HFFc6 (cell line): ENCODE measurements around the gene LSMEM2. TPM values are rescaled to one million over a fixed set of nuclear protein-coding genes. Genes with fewer than 3 reads are reported as not detected.
A peak's percentile ranks its signal among the peaks of the same experiment; 100 is the strongest.

ENCODE experiments used
- DNase-seq: peaks from one replicate; pipeline ENCODE4 v3.0.0-alpha.2; 2018
- H3K27ac Mint-ChIP-seq: 2 replicates; pipeline ENCODE4 v1.8.0; 2020; ENCODE audit warnings: mild to moderate bottlenecking, mixed read lengths
- H3K27me3 Mint-ChIP-seq: 2 replicates; pipeline ENCODE4 v1.8.0; 2021; ENCODE audit warnings: mild to moderate bottlenecking, moderate library complexity, mixed read lengths; ENCODE audit not compliant: insufficient read depth
- H3K36me3 Mint-ChIP-seq: 2 replicates; pipeline ENCODE4 v1.8.0; 2021; ENCODE audit warnings: low read depth, mixed read lengths
- H3K4me1 Mint-ChIP-seq: 2 replicates; pipeline ENCODE4 v1.8.0; 2020; ENCODE audit warnings: low read depth, mixed read lengths
- H3K4me3 Mint-ChIP-seq: 2 replicates; pipeline ENCODE4 v1.8.0; 2020; ENCODE audit warnings: mild to moderate bottlenecking, moderate library complexity, mixed read lengths
- H3K9me3 Mint-ChIP-seq: 2 replicates; pipeline ENCODE4 v1.8.0; 2020; ENCODE audit warnings: mild to moderate bottlenecking, mixed read lengths
- CTCF ChIP-seq: fragments of 200-600 bp; sonication (generic); IDR thresholded peaks from 2 replicates; pipeline ENCODE4 v1.5.0; 2021; ENCODE audit warnings: antibody characterized with exemption, mild to moderate bottlenecking
- total RNA-seq, 6 experiments: library from RNA; stranded (reverse); fragmentation: NEBNext Ultra II Directional; extraction: Animal tissue kit (Norgen Biotek cat#: 25700); gene quantifications; 2 replicates in 1 of 6; 3 replicates in 5 of 6; pipeline ENCODE4 v1.2.3, GENCODE V29; 2021

LSMEM2 gene
- total RNA-seq, 6 experiments from 2014 or later = 0.11 to 0.13 TPM; not detected in 4

DNA sequence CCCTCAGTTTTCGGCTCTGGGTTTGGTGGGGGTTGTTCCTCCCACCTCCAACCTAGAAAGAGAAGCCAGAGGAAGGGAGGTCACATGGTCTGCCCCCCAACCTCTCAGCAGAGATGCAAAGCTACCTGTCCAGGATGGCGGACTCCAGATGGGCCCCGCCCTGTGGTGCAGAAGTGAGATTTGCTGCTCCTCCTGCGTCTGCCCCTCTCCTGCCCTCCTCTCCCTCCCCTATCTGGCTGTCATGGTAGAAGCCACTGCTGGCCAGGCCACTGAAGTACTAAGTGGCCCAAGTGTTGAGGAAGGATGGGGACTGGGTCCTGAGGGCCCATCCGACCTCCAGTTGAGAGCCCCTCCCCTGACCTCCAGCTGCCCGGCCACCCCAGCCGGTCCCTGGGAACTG, 12.1 kb upstream of the LSMEM2 start:
- no peak for DNase-seq

GRCh38 chr3:50267280-50267913, 11.5 kb upstream of the LSMEM2 start:
- H3K9me3 Mint-ChIP-seq = no peaks in the 10 kb centered on the region
- H3K36me3 Mint-ChIP-seq = no peaks in the 10 kb centered on the region
- peak overlapping the region; percentile 46; the same call in 1 of the 2 replicates for H3K27ac Mint-ChIP-seq
- peaks cover 10% of the 10 kb centered on the region for H3K27me3 Mint-ChIP-seq
- H3K4me3 Mint-ChIP-seq = peak overlapping the region; percentile 65
- H3K4me1 Mint-ChIP-seq = peaks cover 78% of the 10 kb centered on the region
- no peak for DNase-seq
- TF ChIP-seq CTCF = no peak

More for the DNA sequence above, 12.1 kb upstream of the LSMEM2 start:
- Mint-ChIP-seq H3K9me3 (no peaks in the 10 kb centered on the region), H3K27me3 (peaks cover 10% of the 10 kb centered on the region), H3K27ac (peak overlapping the region; percentile 80; the same call in 1 of the 2 replicates), H3K4me3 (peak overlapping the region; percentile 65), H3K36me3 (no peaks in the 10 kb centered on the region), H3K4me1 (peaks cover 78% of the 10 kb centered on the region)
- no peak for TF ChIP-seq CTCF

DNA sequence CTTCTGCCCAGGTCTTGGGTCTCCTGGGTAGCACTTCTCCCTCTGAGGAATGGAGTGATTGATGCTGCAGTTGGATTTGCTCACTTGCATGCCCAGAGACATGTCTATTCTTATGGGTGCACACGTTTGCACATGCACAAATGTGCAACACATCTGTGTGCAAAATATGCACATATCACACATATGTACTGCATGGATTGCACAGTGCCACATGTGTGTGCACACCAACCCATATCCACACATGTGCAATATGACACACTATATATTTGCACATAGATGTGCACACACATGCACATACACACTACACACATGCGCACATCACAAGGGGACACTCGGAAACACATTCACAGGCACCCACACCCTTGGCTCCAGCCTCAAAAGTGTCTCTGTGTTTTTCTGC, 10.6 kb upstream of the LSMEM2 start:
- TF ChIP-seq CTCF = no peak
- H3K27ac Mint-ChIP-seq = peak overlapping the region; percentile 84
- H3K9me3 Mint-ChIP-seq = no peaks in the 10 kb centered on the region
- peaks cover 79% of the 10 kb centered on the region for H3K4me1 Mint-ChIP-seq
- peak overlapping the region; percentile 39 for H3K4me3 Mint-ChIP-seq
- DNase-seq = no peak
- H3K27me3 Mint-ChIP-seq = peaks cover 10% of the 10 kb centered on the region
- H3K36me3 Mint-ChIP-seq = no peaks in the 10 kb centered on the region

- peaks cover 73% of the 10 kb centered on the region for H3K4me1 Mint-ChIP-seq
- no peaks in the 10 kb centered on the region for H3K36me3 Mint-ChIP-seq
- peaks cover 10% of the 10 kb centered on the region for H3K27me3 Mint-ChIP-seq
- peak within 1 kb of the TSS; percentile 84 for H3K27ac Mint-ChIP-seq
- no peaks in the 10 kb centered on the region for H3K9me3 Mint-ChIP-seq
- DNase-seq = peak; percentile 64
- H3K4me3 Mint-ChIP-seq = peak within 1 kb of the TSS; percentile 85
- TF ChIP-seq CTCF = no peak
Measured at GRCh38 chr3:50268703-50269451, 10.0 kb upstream of the LSMEM2 start, which contains the start of gene SEMA3B. Gene SEMA3B (plus strand): TSS chr3:50269147. CDS start chr3:50269241, 94 bp downstream.

DNA sequence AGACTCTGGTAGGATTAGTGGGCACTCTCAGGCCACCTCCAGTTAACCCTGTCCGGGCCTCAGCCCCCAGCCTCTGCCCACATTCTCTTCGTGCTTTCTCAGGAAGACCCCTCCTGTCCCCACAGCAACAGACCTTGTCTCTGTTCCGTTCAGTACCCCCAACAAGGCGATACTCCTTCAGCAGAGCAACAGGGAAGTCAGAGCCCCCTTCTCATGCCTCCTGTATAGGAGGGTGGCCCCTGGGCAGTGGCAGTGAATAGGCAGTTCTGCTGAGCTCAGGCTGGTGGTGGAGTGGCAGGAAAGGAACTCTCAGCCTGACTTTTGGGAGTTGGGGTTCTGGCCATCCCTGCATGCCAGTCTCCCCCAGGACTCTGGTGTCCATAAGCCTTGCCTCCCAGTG, 9.4 kb upstream of the LSMEM2 start:
- no peak for TF ChIP-seq CTCF
- no peak for DNase-seq
- Mint-ChIP-seq H3K4me1 (peaks cover 73% of the 10 kb centered on the region), H3K9me3 (no peaks in the 10 kb centered on the region), H3K4me3 (peak overlapping the region; percentile 85), H3K27ac (peak overlapping the region; percentile 84), H3K27me3 (peaks cover 10% of the 10 kb centered on the region), H3K36me3 (no peaks in the 10 kb centered on the region)
